ENCODE measurements around the gene TRPM5. TPM values are rescaled to one million over a fixed set of nuclear protein-coding genes. Genes with fewer than 3 reads are reported as not detected.

The TRPM5 gene
- total RNA-seq, 4 donors from 2014 or later: 0.29 TPM; not detected in 3

- Histone ChIP-seq H3K4me3 (no peak overlapping the region), H3K9me3 (no peaks in the 10 kb centered on the region), H3K27ac (no peak overlapping the region), H3K27me3 (peaks cover 9% of the 10 kb centered on the region), H3K4me1 (peaks cover 9% of the 10 kb centered on the region), H3K36me3 (no peaks in the 10 kb centered on the region)
- no peak for DNase-seq (ENCODE audit: low spot score in 2 of 2)
- WGBS: 90% methylated on average over 13 of the region's 21 CpGs
- TF ChIP-seq POLR2AphosphoS5 (IDR thresholded peaks at IDR 0.05): no peak
- TF ChIP-seq EP300 (IDR thresholded peaks at IDR 0.05): no peak
- TF ChIP-seq POLR2A (IDR thresholded peaks at IDR 0.05): no peak
- TF ChIP-seq CTCF (IDR thresholded peaks at IDR 0.05): no peak
Observed at GRCh38 chr11:2418693-2419360, 25.5 kb downstream of the TRPM5 start.

- Histone ChIP-seq H3K4me3 (no peak overlapping the region), H3K27ac (no peak overlapping the region), H3K27me3 (peaks cover 9% of the 10 kb centered on the region), H3K4me1 (peaks cover 9% of the 10 kb centered on the region), H3K36me3 (no peaks in the 10 kb centered on the region), H3K9me3 (no peaks in the 10 kb centered on the region)
- no peak for DNase-seq (ENCODE audit: low spot score in 2 of 2)
- 89% methylated on average over 3 of the region's 30 CpGs for WGBS
- TF ChIP-seq POLR2A (IDR thresholded peaks at IDR 0.05) (no peak), POLR2AphosphoS5 (IDR thresholded peaks at IDR 0.05) (no peak), EP300 (IDR thresholded peaks at IDR 0.05) (no peak), CTCF (IDR thresholded peaks at IDR 0.05) (no peak)
Observed at GRCh38 chr11:2417856-2418692, 26.2 kb downstream of the TRPM5 start.

- H3K4me1 ChIP-seq: peaks cover 9% of the 10 kb centered on the region
- no peak overlapping the region for H3K27ac ChIP-seq
- H3K27me3 ChIP-seq: peaks cover 5% of the 10 kb centered on the region
- DNase-seq (ENCODE audit: low spot score in 2 of 2): no peak
- no peaks in the 10 kb centered on the region for H3K9me3 ChIP-seq
- no peak overlapping the region for H3K4me3 ChIP-seq
- TF ChIP-seq CTCF (IDR thresholded peaks at IDR 0.05): no peak
- TF ChIP-seq POLR2AphosphoS5 (IDR thresholded peaks at IDR 0.05): no peak
- TF ChIP-seq EP300 (IDR thresholded peaks at IDR 0.05): no peak
- TF ChIP-seq POLR2A (IDR thresholded peaks at IDR 0.05): no peak
- 50% methylated on average over 18 of the region's 18 CpGs for WGBS
- H3K36me3 ChIP-seq: no peaks in the 10 kb centered on the region
Observed at GRCh38 chr11:2416765-2417164, 27.5 kb downstream of the TRPM5 start.

DNA sequence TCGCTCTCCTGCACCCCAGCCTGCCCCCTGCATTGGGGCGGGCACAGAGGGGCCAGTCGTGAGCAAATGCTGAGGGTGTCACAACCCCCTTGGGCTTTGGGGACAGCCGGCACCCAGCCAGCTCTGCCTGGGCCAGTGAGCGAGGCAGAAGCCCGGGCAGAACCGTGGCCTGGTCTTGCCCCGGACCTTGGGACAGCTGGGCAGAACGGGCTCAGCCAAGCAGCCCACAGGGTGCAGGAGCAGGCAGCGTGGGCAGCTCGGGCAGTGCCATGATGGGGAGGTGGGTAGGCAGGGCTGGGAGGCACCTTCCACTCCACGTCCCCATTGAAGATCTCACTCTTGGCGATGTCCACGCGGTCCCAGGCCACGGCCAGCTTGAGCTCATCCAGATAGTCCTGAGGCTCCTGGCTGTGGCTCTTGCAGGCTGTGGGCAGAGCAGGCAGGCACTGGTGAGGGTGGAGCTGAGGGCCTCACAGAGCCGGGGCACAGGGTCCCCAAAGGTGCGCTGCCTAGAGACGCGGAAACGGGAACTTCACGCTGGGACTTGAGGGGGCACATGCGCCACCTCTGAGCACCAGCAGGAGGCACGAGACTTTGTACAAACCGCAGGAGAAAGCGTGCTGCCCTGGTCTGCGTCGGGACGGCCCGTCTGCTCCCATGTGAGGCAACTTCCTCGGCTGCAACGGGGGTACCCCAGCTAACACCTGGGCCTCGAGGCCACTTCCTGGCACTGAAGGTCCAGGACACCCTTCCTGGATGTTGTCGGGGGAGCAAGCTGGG, 28.5 kb downstream of the TRPM5 start:
- Histone ChIP-seq H3K9me3 (no peaks in the 10 kb centered on the region), H3K27ac (no peak overlapping the region)

More for the DNA sequence above, 28.5 kb downstream of the TRPM5 start:
- Histone ChIP-seq H3K4me1 (peaks cover 7% of the 10 kb centered on the region), H3K4me3 (no peak overlapping the region), H3K36me3 (no peaks in the 10 kb centered on the region), H3K27me3 (no peaks in the 10 kb centered on the region)
- no peak for DNase-seq (ENCODE audit: low spot score in 2 of 2)
- TF ChIP-seq POLR2A (IDR thresholded peaks at IDR 0.05): no peak
- TF ChIP-seq POLR2AphosphoS5 (IDR thresholded peaks at IDR 0.05): no peak
- TF ChIP-seq CTCF (IDR thresholded peaks at IDR 0.05): no peak
- TF ChIP-seq EP300 (IDR thresholded peaks at IDR 0.05): no peak
- WGBS: 81% methylated on average over 19 of the region's 34 CpGs
